Panc1 (cell line): Measurements from ENCODE around the gene BRINP2. TPM values are rescaled to one million over a fixed set of nuclear protein-coding genes. Genes with fewer than 3 reads are reported as not detected.

Source experiments
- ATAC-seq: fragments of 200-7000 bp; cut with Tn5 transposase; 2 replicates; pipeline ENCODE4 v1.9.1; 2020; ENCODE audit warnings: mild to moderate bottlenecking, moderate library complexity
- BruUV-seq: library from RNA; stranded (reverse); fragments of 400-500 nt; replicated peaks from 2 replicates; lab custom pipeline; 2021; lab: Mats Ljungman, UMichigan
- CTCF ChIA-PET: fragments of 300-600 bp; sonication (Branson Sonifier 250); formaldehyde crosslinking; loops from one replicate; lab custom pipeline; 2022; ENCODE audit warnings: antibody characterized with exemption; lab: Charles Lee
- POLR2A ChIA-PET: fragments of 300-600 bp; sonication (Branson Sonifier 250); formaldehyde crosslinking; loops from one replicate; lab custom pipeline; 2022; ENCODE audit warnings: antibody characterized with exemption; lab: Charles Lee
- DNase-seq: peaks from one replicate; pipeline ENCODE4 v3.0.0-alpha.2; 2010; ENCODE audit warnings: low read depth, low spot score
- H3K27ac ChIP-seq: 2 replicates; pipeline ENCODE4 v1.5.1; 2011; ENCODE audit warnings: mild to moderate bottlenecking, low read length, inconsistent platforms
- H3K27me3 ChIP-seq: fragments of 200-500 bp; sonication (Bioruptor generic); 2 replicates; pipeline ENCODE4 v1.6.0; 2014; ENCODE audit warnings: low read length, inconsistent platforms; ENCODE audit not compliant: control insufficient read depth, insufficient read depth
- H3K36me3 ChIP-seq: fragments of 200-500 bp; sonication (Bioruptor generic); 2 replicates; pipeline ENCODE4 v1.5.1; 2014; ENCODE audit warnings: inconsistent platforms, mild to moderate bottlenecking, low read length, moderate library complexity; ENCODE audit not compliant: control insufficient read depth, insufficient read depth
- H3K4me1 ChIP-seq: 2 replicates; pipeline ENCODE4 v1.5.1; 2011; ENCODE audit warnings: inconsistent platforms, mild to moderate bottlenecking, low read length, moderate library complexity; ENCODE audit not compliant: control insufficient read depth, insufficient read depth
- H3K4me3 ChIP-seq, 2 experiments: 2 replicates each; pipeline ENCODE4 v1.5.1; 2011 to 2012; ENCODE audit warnings: low read depth in 2 of 2, low read length in 2 of 2, mild to moderate bottlenecking in 2 of 2, inconsistent platforms in 1 of 2, moderate library complexity in 1 of 2
- H3K9me3 ChIP-seq: fragments of 200-500 bp; sonication (Bioruptor generic); 2 replicates; pipeline ENCODE4 v1.5.1; 2014; ENCODE audit warnings: low read depth, mild to moderate bottlenecking, inconsistent platforms, low read length, moderate library complexity; ENCODE audit not compliant: control insufficient read depth, insufficient read depth
- POLR2AphosphoS5 ChIP-seq: IDR thresholded peaks from 2 replicates; pipeline ENCODE4 v1.6.1; 2012; ENCODE audit warnings: mild to moderate bottlenecking, low read depth, low read length, moderate library complexity
- TCF7L2 ChIP-seq: IDR thresholded peaks from 2 replicates; pipeline ENCODE4 v1.6.1; 2011; ENCODE audit warnings: mild to moderate bottlenecking, low read depth, low read length, inconsistent platforms
- in situ Hi-C: cut with HindIII; loops from 2 replicates; pipeline ENCODE4 v1.10.0; 2016; ENCODE audit warnings: low sequenced_read_pairs, low pct_unique_long_range_greater_than_20kb
- intact Hi-C: fragments of 100-400 bp; cut with micrococcal nuclease; formaldehyde crosslinking; loops from one replicate; pipeline ENCODE4 v1.10.0; 2022; ENCODE audit not compliant: unreplicated experiment
- total RNA-seq: library from RNA; stranded (reverse); gene quantifications from one replicate; pipeline ENCODE4 v1.2.1, GENCODE V29; 2021; ENCODE audit not compliant: unreplicated experiment
- TF ChIP-seq, protein P1 (sequence below), 2 experiments: IDR thresholded peaks; 2 replicates each; pipeline ENCODE4 v1.6.1; 2011 to 2012; ENCODE audit warnings: low read depth in 2 of 2, control low read depth in 1 of 2, low read length in 1 of 2, mild to moderate bottlenecking in 1 of 2, moderate library complexity in 1 of 2; ENCODE audit not compliant: insufficient read depth in 1 of 2
- TF ChIP-seq, protein P2 (sequence below): fragments of 450-650 bp; IDR thresholded peaks from 2 replicates; pipeline ENCODE4 v1.5.1; 2017; ENCODE audit warnings: mild to moderate bottlenecking

Gene BRINP2
- total RNA-seq, 1 experiment from 2014 or later: not detected

DNA sequence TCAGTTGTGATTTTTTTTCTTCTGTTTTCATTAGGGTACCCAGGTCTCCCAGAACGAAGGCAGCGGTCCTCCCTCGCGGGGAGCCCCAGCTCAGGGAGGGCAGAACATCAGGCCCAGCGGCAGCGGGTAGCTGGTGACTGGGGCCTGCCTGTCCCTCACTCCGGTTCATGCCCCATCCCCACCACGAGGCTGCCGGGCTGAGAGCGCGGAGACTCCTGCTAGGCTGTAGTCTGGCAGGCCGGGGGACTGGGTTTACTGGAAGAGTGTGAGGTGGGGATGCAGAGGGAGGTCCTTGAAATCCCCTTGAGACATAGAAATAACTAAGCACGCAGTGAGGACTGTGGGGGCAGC is 10.5 kb downstream of the BRINP2 start:
- ChIA-PET POLR2A (no interaction called here), CTCF (no interaction called here)
- H3K27me3 ChIP-seq: peaks cover 18% of the 10 kb centered on the region
- intact Hi-C loops (loop anchor here (2.0 to 10.0 kb wide), 2 partner anchors 282 to 604 kb away; no protein-coding TSS in a partner anchor), in situ Hi-C loops (no loop called here)
- DNase-seq (no peak), ATAC-seq (peak; percentile 65)
- H3K4me3 ChIP-seq: peak overlapping the region in 1 of 2 experiments; percentile 38; a peak in 2 of 4 replicates
- BruUV-seq: no TSS peak
- H3K4me1 ChIP-seq: no peaks in the 10 kb centered on the region
- H3K27ac ChIP-seq: no peak overlapping the region
- no peak for TF ChIP-seq POLR2AphosphoS5
- H3K36me3 ChIP-seq: no peaks in the 10 kb centered on the region
- no peaks in the 10 kb centered on the region for H3K9me3 ChIP-seq

DNA sequence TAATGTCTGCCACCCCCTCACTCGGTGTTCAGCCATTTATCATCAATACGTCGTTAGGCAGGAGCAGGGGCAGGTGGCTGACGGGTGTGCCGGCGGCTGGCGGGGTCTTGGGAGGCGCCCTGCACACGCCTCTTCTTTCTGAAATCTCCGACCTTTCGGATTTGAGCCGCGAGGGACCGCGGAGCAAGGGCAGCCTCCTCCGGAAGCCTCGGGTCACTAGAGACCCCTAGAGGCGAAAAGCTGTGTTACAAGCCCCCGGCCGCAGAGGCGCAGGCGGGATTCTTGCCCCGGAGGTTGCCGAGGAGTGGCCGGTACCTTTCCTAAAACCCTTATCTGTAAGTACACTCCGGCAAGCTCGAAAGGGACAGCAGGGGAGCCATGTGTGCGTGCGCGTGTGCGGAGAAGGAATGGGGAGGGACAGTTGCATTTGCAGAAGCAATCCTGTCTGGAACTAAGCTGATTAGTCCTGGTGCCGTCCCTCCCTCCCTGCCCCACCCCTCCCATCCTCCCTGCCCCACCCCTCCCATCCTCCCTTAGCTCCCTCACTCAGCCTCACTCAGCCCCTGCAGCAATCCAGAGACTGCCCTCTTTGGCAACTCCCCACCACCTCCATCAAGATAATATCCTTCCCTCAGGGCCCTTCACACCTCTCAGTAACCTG is 11.0 kb downstream of the BRINP2 start:
- TF ChIP-seq, protein P1, sequence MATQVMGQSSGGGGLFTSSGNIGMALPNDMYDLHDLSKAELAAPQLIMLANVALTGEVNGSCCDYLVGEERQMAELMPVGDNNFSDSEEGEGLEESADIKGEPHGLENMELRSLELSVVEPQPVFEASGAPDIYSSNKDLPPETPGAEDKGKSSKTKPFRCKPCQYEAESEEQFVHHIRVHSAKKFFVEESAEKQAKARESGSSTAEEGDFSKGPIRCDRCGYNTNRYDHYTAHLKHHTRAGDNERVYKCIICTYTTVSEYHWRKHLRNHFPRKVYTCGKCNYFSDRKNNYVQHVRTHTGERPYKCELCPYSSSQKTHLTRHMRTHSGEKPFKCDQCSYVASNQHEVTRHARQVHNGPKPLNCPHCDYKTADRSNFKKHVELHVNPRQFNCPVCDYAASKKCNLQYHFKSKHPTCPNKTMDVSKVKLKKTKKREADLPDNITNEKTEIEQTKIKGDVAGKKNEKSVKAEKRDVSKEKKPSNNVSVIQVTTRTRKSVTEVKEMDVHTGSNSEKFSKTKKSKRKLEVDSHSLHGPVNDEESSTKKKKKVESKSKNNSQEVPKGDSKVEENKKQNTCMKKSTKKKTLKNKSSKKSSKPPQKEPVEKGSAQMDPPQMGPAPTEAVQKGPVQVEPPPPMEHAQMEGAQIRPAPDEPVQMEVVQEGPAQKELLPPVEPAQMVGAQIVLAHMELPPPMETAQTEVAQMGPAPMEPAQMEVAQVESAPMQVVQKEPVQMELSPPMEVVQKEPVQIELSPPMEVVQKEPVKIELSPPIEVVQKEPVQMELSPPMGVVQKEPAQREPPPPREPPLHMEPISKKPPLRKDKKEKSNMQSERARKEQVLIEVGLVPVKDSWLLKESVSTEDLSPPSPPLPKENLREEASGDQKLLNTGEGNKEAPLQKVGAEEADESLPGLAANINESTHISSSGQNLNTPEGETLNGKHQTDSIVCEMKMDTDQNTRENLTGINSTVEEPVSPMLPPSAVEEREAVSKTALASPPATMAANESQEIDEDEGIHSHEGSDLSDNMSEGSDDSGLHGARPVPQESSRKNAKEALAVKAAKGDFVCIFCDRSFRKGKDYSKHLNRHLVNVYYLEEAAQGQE (IDR thresholded peaks at IDR 0.05; ENCODE audit: insufficient read depth in 1 of 2, low read depth in 2 of 2, low read length in 1 of 2): no peak
- TF ChIP-seq, protein P2, sequence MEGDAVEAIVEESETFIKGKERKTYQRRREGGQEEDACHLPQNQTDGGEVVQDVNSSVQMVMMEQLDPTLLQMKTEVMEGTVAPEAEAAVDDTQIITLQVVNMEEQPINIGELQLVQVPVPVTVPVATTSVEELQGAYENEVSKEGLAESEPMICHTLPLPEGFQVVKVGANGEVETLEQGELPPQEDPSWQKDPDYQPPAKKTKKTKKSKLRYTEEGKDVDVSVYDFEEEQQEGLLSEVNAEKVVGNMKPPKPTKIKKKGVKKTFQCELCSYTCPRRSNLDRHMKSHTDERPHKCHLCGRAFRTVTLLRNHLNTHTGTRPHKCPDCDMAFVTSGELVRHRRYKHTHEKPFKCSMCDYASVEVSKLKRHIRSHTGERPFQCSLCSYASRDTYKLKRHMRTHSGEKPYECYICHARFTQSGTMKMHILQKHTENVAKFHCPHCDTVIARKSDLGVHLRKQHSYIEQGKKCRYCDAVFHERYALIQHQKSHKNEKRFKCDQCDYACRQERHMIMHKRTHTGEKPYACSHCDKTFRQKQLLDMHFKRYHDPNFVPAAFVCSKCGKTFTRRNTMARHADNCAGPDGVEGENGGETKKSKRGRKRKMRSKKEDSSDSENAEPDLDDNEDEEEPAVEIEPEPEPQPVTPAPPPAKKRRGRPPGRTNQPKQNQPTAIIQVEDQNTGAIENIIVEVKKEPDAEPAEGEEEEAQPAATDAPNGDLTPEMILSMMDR: peak; percentile 90
- TF ChIP-seq TCF7L2 (no peak), POLR2AphosphoS5 (no peak)
- ATAC-seq: peak; percentile 96
- POLR2A ChIA-PET: no interaction called here
- intact Hi-C loops (loop anchor here (2.0 to 10.0 kb wide), 2 partner anchors 283 to 603 kb away; no protein-coding TSS in a partner anchor), in situ Hi-C loops (no loop called here)
- Histone ChIP-seq H3K4me1 (no peaks in the 10 kb centered on the region), H3K27me3 (peaks cover 18% of the 10 kb centered on the region), H3K27ac (no peak overlapping the region), H3K4me3 (peak overlapping the region in 1 of 2 experiments; percentile 38; a peak in 2 of 4 replicates), H3K36me3 (no peaks in the 10 kb centered on the region), H3K9me3 (no peaks in the 10 kb centered on the region)
- CTCF ChIA-PET: interaction anchor here (0.6 to 0.7 kb wide), 2 partner anchors 158 to 159 kb away, joined by 3 to 8 read pairs; no protein-coding TSS in a partner anchor
- DNase-seq: peak; percentile 50
- BruUV-seq: no TSS peak

DNA sequence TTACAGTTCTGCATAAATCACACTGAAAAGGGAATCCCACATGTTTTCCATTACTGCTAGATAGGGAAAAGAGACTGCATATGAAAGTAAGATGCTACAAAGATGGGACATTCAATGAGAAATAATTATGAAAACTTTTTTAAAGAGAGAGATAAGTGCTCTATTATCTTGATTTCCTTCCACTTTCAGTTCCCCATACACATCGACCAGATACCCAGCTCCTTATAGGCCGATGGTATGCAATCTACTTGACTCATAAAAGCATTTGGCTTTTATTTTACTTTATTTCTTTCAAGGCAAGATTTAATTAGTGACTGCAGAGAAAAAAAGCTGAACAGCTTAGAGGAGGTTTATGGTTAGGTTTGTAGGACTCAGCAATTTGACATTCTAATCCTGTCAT is 13.1 kb downstream of the BRINP2 start:
- peaks cover 13% of the 10 kb centered on the region for H3K27me3 ChIP-seq
- no peak overlapping the region for H3K4me3 ChIP-seq
- POLR2A ChIA-PET: no interaction called here
- in situ Hi-C loops (no loop called here), intact Hi-C loops (loop anchor here (10.0 kb wide), 1 partner anchor 601 kb away; no protein-coding TSS in a partner anchor)
- TF ChIP-seq TCF7L2 (no peak), POLR2AphosphoS5 (no peak)
- TF ChIP-seq, protein P2: no peak
- H3K4me1 ChIP-seq: no peaks in the 10 kb centered on the region
- H3K27ac ChIP-seq: no peak overlapping the region
- H3K36me3 ChIP-seq: no peaks in the 10 kb centered on the region
- CTCF ChIA-PET: interaction anchor here (0.5 kb wide), 1 partner anchor 843 kb away, joined by 6 read pairs; no protein-coding TSS in a partner anchor
- H3K9me3 ChIP-seq: no peaks in the 10 kb centered on the region
- no TSS peak for BruUV-seq
- ATAC-seq (no peak), DNase-seq (no peak)
